Keratinocyte (primary cell): ENCODE measurements around the gene MLPH. TPM values are rescaled to one million over a fixed set of nuclear protein-coding genes. Genes with fewer than 3 reads are reported as not detected.

Experiments used
- DNase-seq: peaks from one replicate; pipeline ENCODE4 v3.0.0-alpha.2; 2011; ENCODE audit warnings: low read depth, missing footprints, low spot score
- FAIRE-seq: peaks from 2 replicates; lab custom pipeline; 2011; peaks lifted over from hg19 to GRCh38; lab: Jason Lieb, UNC
- H2AFZ ChIP-seq: 2 replicates; pipeline ENCODE4 v1.6.0; 2012; ENCODE audit warnings: low read length, control low read depth, inconsistent platforms; ENCODE audit not compliant: control insufficient read depth
- H3K27ac ChIP-seq: 2 replicates; pipeline ENCODE4 v1.5.1; 2011; ENCODE audit warnings: low read length; ENCODE audit not compliant: control insufficient read depth, insufficient read depth
- H3K27me3 ChIP-seq: 3 replicates; pipeline ENCODE4 v1.6.0; 2011; ENCODE audit warnings: low read length; ENCODE audit not compliant: control insufficient read depth, insufficient read depth; ENCODE audit errors: extremely low read depth
- H3K36me3 ChIP-seq, 2 experiments: 2 replicates in 1 of 2; 3 replicates in 1 of 2; pipeline ENCODE4 v1.5.1; 2011; ENCODE audit warnings: low read length in 2 of 2, mild to moderate bottlenecking in 1 of 2; ENCODE audit not compliant: control insufficient read depth in 2 of 2, insufficient read depth in 2 of 2; ENCODE audit errors: extremely low read depth in 1 of 2
- H3K4me1 ChIP-seq: 3 replicates; pipeline ENCODE4 v1.5.1; 2011; ENCODE audit warnings: low read length; ENCODE audit not compliant: control insufficient read depth, insufficient read depth; ENCODE audit errors: extremely low read depth
- H3K4me2 ChIP-seq: 3 replicates; pipeline ENCODE4 v1.6.0; 2011; ENCODE audit warnings: low read depth, low read length; ENCODE audit not compliant: control insufficient read depth, insufficient read depth; ENCODE audit errors: extremely low read depth
- H3K4me3 ChIP-seq, 3 experiments: fragments of 200-600 bp in 1 of 3; sonication (generic) in 1 of 3; 2 replicates in 2 of 3; 3 replicates in 1 of 3; pipeline ENCODE4 v1.5.1; 2011 to 2016; ENCODE audit warnings: low read length in 3 of 3, mild to moderate bottlenecking in 3 of 3, control low read depth in 2 of 3, inconsistent platforms in 1 of 3, low read depth in 1 of 3, mixed read lengths in 1 of 3, mixed run types in 1 of 3, moderate library complexity in 1 of 3; ENCODE audit not compliant: control insufficient read depth in 2 of 3, insufficient read depth in 2 of 3; ENCODE audit errors: extremely low read depth in 1 of 3
- H3K79me2 ChIP-seq: 2 replicates; pipeline ENCODE4 v1.6.0; 2012; ENCODE audit warnings: low read length; ENCODE audit not compliant: control insufficient read depth, insufficient read depth
- H3K9ac ChIP-seq: 3 replicates; pipeline ENCODE4 v1.6.0; 2011; ENCODE audit warnings: low read length; ENCODE audit not compliant: control insufficient read depth, insufficient read depth; ENCODE audit errors: extremely low read depth
- H3K9me1 ChIP-seq: 3 replicates; pipeline ENCODE4 v1.6.0; 2011; ENCODE audit warnings: low read length; ENCODE audit not compliant: control insufficient read depth, insufficient read depth; ENCODE audit errors: extremely low read depth
- H3K9me3 ChIP-seq: 2 replicates; pipeline ENCODE4 v1.5.1; 2012; ENCODE audit warnings: low read depth, low read length; ENCODE audit not compliant: control insufficient read depth
- H4K20me1 ChIP-seq: 3 replicates; pipeline ENCODE4 v1.6.0; 2011; ENCODE audit warnings: low read length; ENCODE audit not compliant: control insufficient read depth, insufficient read depth; ENCODE audit errors: extremely low read depth
- EZH2 ChIP-seq: IDR thresholded peaks from one replicate; pipeline ENCODE4 v1.6.1; 2012; ENCODE audit warnings: inconsistent platforms, mild to moderate bottlenecking, low read length, moderate library complexity
- dilution Hi-C: fragments of 300-500 bp; cut with MboI; formaldehyde crosslinking; loops from one replicate; pipeline ENCODE4 v1.7.0; 2020; ENCODE audit warnings: low sequenced_read_pairs; ENCODE audit not compliant: extremely low pct_ligation_motif_present
- polyA minus RNA-seq, 3 experiments: library from RNA; depleted of rRNA, polyadenylated mRNA; stranded (reverse); fragments of >200 nt; gene quantifications; 1 replicate in 1 of 3; 2 replicates in 1 of 3; 3 replicates in 1 of 3; pipeline ENCODE4 v1.2.3, GENCODE V29; 2011
- polyA plus RNA-seq, 5 experiments: library from polyadenylated mRNA; depleted of rRNA in 3 of 5; stranded (reverse) in 3 of 5; stranded (forward) in 1 of 5; unstranded in 1 of 5; fragments of >200 nt; gene quantifications; 1 replicate in 1 of 5; 2 replicates in 3 of 5; 3 replicates in 1 of 5; pipeline versions ENCODE4 v1.2.1 to v1.2.3, GENCODE V29; 2011 to 2012; ENCODE audit warnings: missing spikeins in 2 of 5, low read depth in 1 of 5, low replicate concordance in 1 of 5
- TF ChIP-seq, protein P1 (sequence below), 3 experiments: IDR thresholded peaks in 1 of 3; conservative IDR thresholded peaks in 1 of 3; optimal IDR thresholded peaks in 1 of 3; 2 replicates in 2 of 3; 3 replicates in 1 of 3; pipeline versions ENCODE3 to v1.5.1; 2011; ENCODE audit warnings: low read length in 3 of 3, mild to moderate bottlenecking in 3 of 3, moderate library complexity in 2 of 3, control low read depth in 1 of 3, inconsistent platforms in 1 of 3; ENCODE audit not compliant: insufficient read depth in 2 of 3; ENCODE audit errors: extremely low read depth in 1 of 3

MLPH gene
- 0.67 to 1.8 TPM (median 1.0 TPM) in 3 replicates for polyA plus RNA-seq
- polyA plus RNA-seq (2011; ENCODE audit: low read depth): 3.4 TPM
- 0.67 and 0.70 TPM in 2 replicates for polyA plus RNA-seq (2011; cell fraction: cytosol; rRNA removed)
- 2.4 and 2.5 TPM in 2 replicates for polyA plus RNA-seq (2011; cell fraction: nucleus; rRNA removed)
- polyA plus RNA-seq (2012; ENCODE audit: low replicate concordance): 0.83 and 5.8 TPM in 2 replicates
- polyA minus RNA-seq: 1.9 to 3.7 TPM (median 3.0 TPM) in 3 replicates
- 3.5 TPM for polyA minus RNA-seq (2011; cell fraction: cytosol; rRNA and poly(A)+ RNA removed)
- 1.3 and 1.6 TPM in 2 replicates for polyA minus RNA-seq (2011; cell fraction: nucleus; rRNA and poly(A)+ RNA removed)

- no peaks in the 10 kb centered on the region for H3K79me2 ChIP-seq
- H3K4me3 ChIP-seq: peak within 1 kb of the TSS; percentile 30 to 58 (median 52)
- H2AFZ ChIP-seq: peak within 1 kb of the TSS; percentile 64
- H3K27me3 ChIP-seq: peaks cover 31% of the 10 kb centered on the region
- H3K9ac ChIP-seq: no peak within 1 kb of the TSS
- dilution Hi-C loops: no loop called here
- peaks cover 31% of the 10 kb centered on the region for H3K4me1 ChIP-seq
- no peaks in the 10 kb centered on the region for H3K36me3 ChIP-seq
- H3K27ac ChIP-seq: no peak within 1 kb of the TSS
- TF ChIP-seq, protein P1, sequence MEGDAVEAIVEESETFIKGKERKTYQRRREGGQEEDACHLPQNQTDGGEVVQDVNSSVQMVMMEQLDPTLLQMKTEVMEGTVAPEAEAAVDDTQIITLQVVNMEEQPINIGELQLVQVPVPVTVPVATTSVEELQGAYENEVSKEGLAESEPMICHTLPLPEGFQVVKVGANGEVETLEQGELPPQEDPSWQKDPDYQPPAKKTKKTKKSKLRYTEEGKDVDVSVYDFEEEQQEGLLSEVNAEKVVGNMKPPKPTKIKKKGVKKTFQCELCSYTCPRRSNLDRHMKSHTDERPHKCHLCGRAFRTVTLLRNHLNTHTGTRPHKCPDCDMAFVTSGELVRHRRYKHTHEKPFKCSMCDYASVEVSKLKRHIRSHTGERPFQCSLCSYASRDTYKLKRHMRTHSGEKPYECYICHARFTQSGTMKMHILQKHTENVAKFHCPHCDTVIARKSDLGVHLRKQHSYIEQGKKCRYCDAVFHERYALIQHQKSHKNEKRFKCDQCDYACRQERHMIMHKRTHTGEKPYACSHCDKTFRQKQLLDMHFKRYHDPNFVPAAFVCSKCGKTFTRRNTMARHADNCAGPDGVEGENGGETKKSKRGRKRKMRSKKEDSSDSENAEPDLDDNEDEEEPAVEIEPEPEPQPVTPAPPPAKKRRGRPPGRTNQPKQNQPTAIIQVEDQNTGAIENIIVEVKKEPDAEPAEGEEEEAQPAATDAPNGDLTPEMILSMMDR (optimal IDR thresholded peaks at IDR 0.05 in 1 of 3, IDR thresholded peaks at IDR 0.05 in 1 of 3, conservative IDR thresholded peaks at IDR 0.05 in 1 of 3; ENCODE audit: extremely low read depth in 1 of 3, insufficient read depth in 2 of 3, low read length in 3 of 3): no peak
- TF ChIP-seq EZH2: peak; percentile 32
- no peaks in the 10 kb centered on the region for H3K9me1 ChIP-seq
- H3K4me2 ChIP-seq: peak within 1 kb of the TSS; percentile 73
- FAIRE-seq (no peak), DNase-seq (no peak)
- H3K9me3 ChIP-seq: peaks cover 6% of the 10 kb centered on the region
- H4K20me1 ChIP-seq: no peaks in the 10 kb centered on the region
These were observed at the start of gene MLPH for GRCh38 chr2:237486819-237487448. TSS of gene MLPH (plus strand) at chr2:237487251. CDS start at chr2:237493427, 6,176 bp downstream.

- Histone ChIP-seq H3K9me3 (no peaks in the 10 kb centered on the region), H3K27ac (no peak overlapping the region), H3K79me2 (no peaks in the 10 kb centered on the region), H3K4me2 (no peak overlapping the region), H3K9ac (no peak overlapping the region), H2AFZ (peak overlapping the region; percentile 57), H4K20me1 (no peaks in the 10 kb centered on the region), H3K27me3 (no peaks in the 10 kb centered on the region), H3K4me1 (peaks cover 23% of the 10 kb centered on the region), H3K4me3 (no peak overlapping the region), H3K36me3 (no peaks in the 10 kb centered on the region), H3K9me1 (no peaks in the 10 kb centered on the region)
- DNase-seq (no peak), FAIRE-seq (no peak)
- no peak for TF ChIP-seq EZH2
- TF ChIP-seq, protein P1 (optimal IDR thresholded peaks at IDR 0.05 in 1 of 3, IDR thresholded peaks at IDR 0.05 in 1 of 3, conservative IDR thresholded peaks at IDR 0.05 in 1 of 3; ENCODE audit: extremely low read depth in 1 of 3, insufficient read depth in 2 of 3, low read length in 3 of 3): no peak
- dilution Hi-C loops: no loop called here
These were observed 49.5 kb upstream of the MLPH start for GRCh38 chr2:237437566-237437965.
